Vagina (tissue), 2 donors: ENCODE measurements around the gene TGM1.

Source experiments
- CTCF ChIP-seq, 3 experiments: fragments of 450-650 bp in 2 of 3; fragments of 200-600 bp in 1 of 3; sonication (generic) in 1 of 3; IDR thresholded peaks; one replicate each; pipeline ENCODE4 v1.5.1; 2017 to 2019; ENCODE audit warnings: antibody characterized with exemption in 3 of 3, mild to moderate bottlenecking in 2 of 3, moderate library complexity in 2 of 3
- POLR2AphosphoS5 ChIP-seq, 2 donors: sonication (generic); formaldehyde crosslinking; IDR thresholded peaks; one replicate each; pipeline ENCODE4 v1.9.0; 2017; ENCODE audit warnings: antibody characterized with exemption in 2 of 2, mild to moderate bottlenecking in 2 of 2, low read depth in 1 of 2; ENCODE audit not compliant: insufficient read depth in 1 of 2

DNA sequence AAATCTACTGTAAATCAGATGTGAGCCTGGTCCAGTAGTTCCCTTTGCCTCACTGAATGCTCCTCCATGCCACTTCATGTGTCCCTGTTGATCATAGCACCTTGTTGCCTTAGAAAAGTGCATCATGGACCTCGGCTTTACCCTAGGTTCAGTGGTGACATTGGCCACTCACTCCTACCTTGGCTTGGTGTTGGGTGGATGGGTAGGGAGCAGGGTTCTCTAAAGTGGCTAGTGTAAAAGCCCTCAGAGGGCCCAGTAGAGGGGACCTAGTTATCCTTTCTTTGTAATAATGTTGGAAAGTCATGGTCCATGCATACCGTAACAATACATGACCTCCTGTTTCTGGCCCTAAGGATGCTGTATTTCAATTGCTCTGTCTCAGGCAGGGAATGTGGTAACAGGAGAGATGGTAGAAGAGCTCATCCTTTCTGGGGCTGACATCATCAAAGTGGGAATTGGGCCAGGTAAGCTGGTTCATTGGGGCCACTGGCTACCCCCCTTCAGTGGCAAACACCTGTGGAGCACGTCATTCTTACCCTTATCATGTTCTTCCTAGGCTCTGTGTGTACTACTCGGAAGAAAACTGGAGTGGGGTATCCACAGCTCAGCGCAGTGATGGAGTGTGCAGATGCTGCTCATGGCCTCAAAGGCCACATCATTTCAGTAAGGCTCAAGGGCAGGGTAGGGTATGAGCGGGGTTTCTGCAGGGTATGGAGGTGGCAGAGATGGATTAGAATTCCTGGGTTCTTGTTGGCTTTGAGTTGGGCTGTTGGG, 26.1 kb downstream of the TGM1 start:
- TF ChIP-seq CTCF (IDR thresholded peaks at IDR 0.05) = no peak
- TF ChIP-seq POLR2AphosphoS5 (IDR thresholded peaks at IDR 0.05; ENCODE audit: insufficient read depth in 1 of 2, low read depth in 1 of 2) = no peak
